ENCODE results near the gene DIPK1B.
"Not testable (repeated sequence)": the region's sequence is repeated elsewhere in the genome, so short reads cannot be mapped to it uniquely, and the experiment has no call there.

DIPK1B gene

DNA sequence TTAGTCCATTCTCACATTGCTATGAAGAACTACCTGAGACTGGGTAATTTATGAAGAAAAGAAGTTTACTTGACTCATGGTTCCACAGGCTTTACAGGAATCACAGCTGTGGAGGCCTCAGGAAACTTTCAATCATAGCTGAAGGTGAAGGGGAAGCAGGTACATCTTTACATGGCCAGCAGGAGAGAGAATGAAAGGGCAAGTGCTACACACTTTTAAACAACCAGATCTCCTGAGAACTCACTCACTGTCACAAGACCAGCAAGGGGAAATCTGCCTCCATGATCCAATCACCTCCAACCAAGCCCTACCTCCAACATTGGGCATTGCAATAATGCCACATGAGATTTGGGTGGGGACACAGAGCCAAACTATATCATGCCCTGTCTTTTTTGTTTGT is 39.4 kb downstream of the DIPK1B start:
- Histone ChIP-seq H3K36me3 (ENCODE audit: control insufficient read depth in 2 of 2, insufficient read depth in 2 of 2, low read length in 2 of 2) (no peaks in the 10 kb centered on the region), H3K9ac (ENCODE audit: low read length in 2 of 2) (no peak overlapping the region), H3K4me3 (ENCODE audit: low read length in 2 of 2) (no peak overlapping the region), H3K4me1 (ENCODE audit: control insufficient read depth, insufficient read depth, low read length) (no peaks in the 10 kb centered on the region), H3K27me3 (ENCODE audit: control insufficient read depth in 1 of 2, insufficient read depth in 2 of 2, low read length in 2 of 2) (peaks cover 0 to 9% of the 10 kb centered on the region in 2 donors), H3K27ac (ENCODE audit: low read length) (no peak overlapping the region), H3K9me3 (ENCODE audit: control insufficient read depth in 2 of 2, low read length in 2 of 2) (peaks cover 0 to 5% of the 10 kb centered on the region in 2 donors)

DNA sequence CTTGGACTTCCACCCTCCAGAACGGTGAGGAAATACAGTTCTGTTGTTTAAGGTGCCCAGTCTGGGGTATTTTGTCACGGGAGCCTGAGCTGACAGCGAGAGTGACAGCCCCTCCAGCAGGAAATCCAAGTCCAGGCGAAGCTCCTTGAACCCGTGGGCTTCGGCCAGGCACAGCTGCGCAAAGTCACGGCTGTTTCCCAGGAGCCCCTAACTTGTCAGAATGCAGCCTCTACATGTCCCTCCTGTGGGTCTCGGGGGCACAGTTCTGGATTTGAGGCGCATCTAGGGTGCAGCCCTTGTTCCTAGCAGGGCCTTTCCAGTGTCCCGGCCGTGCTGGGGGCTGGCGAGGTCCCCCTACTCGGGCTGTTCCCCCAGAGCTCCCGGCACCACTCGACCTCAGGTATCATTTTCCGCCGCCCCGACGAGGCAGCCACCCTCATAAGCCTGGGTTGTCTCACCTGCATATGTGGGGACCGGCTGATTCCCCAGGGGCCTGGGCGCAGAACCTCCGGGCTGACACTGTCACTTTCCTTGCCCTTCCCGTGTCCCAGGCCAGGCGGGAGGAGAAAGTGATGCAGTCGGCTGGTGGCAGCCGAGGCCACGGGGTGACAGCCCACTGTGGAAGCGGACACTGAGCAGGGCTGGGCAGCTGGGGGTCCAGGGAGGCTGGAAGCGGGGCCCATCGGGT is 41.1 kb downstream of the DIPK1B start:
- no peaks in the 10 kb centered on the region for H3K4me1 ChIP-seq (ENCODE audit: control insufficient read depth, insufficient read depth, low read length)

DNA sequence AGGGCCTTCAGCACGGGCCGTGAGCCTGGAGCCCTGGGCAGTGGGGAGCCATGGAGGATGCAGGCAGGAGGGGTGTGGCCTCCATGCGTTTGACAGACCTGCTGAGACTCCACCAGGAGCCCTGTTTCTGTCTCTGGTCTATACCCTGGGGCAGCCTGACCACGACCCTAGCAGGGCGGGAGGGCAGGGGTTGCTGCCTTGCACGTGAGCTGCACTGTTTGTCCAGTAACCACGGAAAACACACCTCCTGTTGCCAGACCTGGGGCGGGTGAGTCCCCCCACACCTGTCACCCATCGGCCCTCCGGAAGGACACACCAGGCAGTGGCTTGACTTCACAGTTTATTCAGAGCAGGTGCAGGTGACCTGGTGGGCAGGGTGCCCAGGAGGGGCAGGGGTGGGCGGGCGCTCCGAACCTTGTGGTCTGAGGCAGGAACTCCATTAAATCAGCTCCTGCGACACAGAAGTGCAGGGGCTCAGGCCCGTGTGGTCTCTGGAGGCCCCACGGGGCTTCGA is 41.7 kb downstream of the DIPK1B start:
- Histone ChIP-seq H3K4me3 (ENCODE audit: low read length in 2 of 2) (no peak overlapping the region), H3K9me3 (ENCODE audit: control insufficient read depth in 2 of 2, low read length in 2 of 2) (peaks cover 0 to 5% of the 10 kb centered on the region in 2 donors), H3K27me3 (ENCODE audit: control insufficient read depth in 1 of 2, insufficient read depth in 2 of 2, low read length in 2 of 2) (peaks cover 0 to 6% of the 10 kb centered on the region in 2 donors), H3K27ac (ENCODE audit: low read length) (no peak overlapping the region), H3K9ac (ENCODE audit: low read length in 2 of 2) (no peak overlapping the region), H3K4me1 (ENCODE audit: control insufficient read depth, insufficient read depth, low read length) (no peaks in the 10 kb centered on the region), H3K36me3 (ENCODE audit: control insufficient read depth in 2 of 2, insufficient read depth in 2 of 2, low read length in 2 of 2) (no peaks in the 10 kb centered on the region)

More for the DNA sequence above, 41.1 kb downstream of the DIPK1B start:
- Histone ChIP-seq H3K36me3 (ENCODE audit: control insufficient read depth in 2 of 2, insufficient read depth in 2 of 2, low read length in 2 of 2) (no peaks in the 10 kb centered on the region), H3K9me3 (ENCODE audit: control insufficient read depth in 2 of 2, low read length in 2 of 2) (peaks cover 0 to 5% of the 10 kb centered on the region in 2 donors), H3K4me3 (ENCODE audit: low read length in 2 of 2) (no peak overlapping the region), H3K27ac (ENCODE audit: low read length) (no peak overlapping the region), H3K9ac (ENCODE audit: low read length in 2 of 2) (no peak overlapping the region), H3K27me3 (ENCODE audit: control insufficient read depth in 1 of 2, insufficient read depth in 2 of 2, low read length in 2 of 2) (peaks cover 0 to 7% of the 10 kb centered on the region in 2 donors)

DNA sequence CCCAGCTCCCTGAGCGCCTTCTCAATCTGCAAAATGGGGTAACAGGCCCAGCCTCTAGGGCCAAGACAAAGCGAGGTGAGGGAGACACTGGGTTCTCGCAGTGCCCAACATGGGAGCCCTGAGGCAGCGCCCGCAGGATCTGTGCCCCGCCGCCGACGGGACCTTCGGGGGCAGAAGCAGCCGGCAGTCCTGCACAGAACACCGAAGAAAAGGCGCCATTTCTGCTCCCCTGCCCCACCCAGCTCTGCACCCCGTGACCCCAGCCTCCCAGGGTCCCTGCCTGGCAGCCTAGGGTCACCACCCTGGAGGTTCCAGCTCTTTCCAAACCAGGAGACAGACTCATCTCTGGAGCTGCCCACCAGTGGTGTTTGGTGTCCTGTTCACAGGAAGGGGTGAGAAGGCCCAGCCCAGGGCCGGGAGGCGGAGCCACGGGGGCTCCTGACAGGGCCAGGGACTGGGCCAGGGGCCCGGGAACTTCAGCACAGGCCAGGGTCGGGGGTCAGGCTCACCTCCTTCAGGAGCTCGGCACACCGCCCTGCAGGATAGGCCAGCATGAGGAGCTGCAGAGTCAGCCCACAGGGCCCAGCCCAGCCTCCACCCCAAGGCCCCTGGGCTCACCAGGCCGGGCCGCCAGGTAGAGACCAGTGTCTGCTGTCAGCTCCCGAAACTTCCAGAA is 42.4 kb downstream of the DIPK1B start:
- Histone ChIP-seq H3K4me3 (ENCODE audit: low read length in 2 of 2) (no peak overlapping the region), H3K4me1 (ENCODE audit: control insufficient read depth, insufficient read depth, low read length) (no peaks in the 10 kb centered on the region), H3K9ac (ENCODE audit: low read length in 2 of 2) (no peak overlapping the region), H3K27me3 (ENCODE audit: control insufficient read depth in 1 of 2, insufficient read depth in 2 of 2, low read length in 2 of 2) (peaks cover 0 to 6% of the 10 kb centered on the region in 2 donors), H3K27ac (ENCODE audit: low read length) (no peak overlapping the region), H3K9me3 (ENCODE audit: control insufficient read depth in 2 of 2, low read length in 2 of 2) (peaks cover 0 to 5% of the 10 kb centered on the region in 2 donors), H3K36me3 (ENCODE audit: control insufficient read depth in 2 of 2, insufficient read depth in 2 of 2, low read length in 2 of 2) (no peaks in the 10 kb centered on the region)

DNA sequence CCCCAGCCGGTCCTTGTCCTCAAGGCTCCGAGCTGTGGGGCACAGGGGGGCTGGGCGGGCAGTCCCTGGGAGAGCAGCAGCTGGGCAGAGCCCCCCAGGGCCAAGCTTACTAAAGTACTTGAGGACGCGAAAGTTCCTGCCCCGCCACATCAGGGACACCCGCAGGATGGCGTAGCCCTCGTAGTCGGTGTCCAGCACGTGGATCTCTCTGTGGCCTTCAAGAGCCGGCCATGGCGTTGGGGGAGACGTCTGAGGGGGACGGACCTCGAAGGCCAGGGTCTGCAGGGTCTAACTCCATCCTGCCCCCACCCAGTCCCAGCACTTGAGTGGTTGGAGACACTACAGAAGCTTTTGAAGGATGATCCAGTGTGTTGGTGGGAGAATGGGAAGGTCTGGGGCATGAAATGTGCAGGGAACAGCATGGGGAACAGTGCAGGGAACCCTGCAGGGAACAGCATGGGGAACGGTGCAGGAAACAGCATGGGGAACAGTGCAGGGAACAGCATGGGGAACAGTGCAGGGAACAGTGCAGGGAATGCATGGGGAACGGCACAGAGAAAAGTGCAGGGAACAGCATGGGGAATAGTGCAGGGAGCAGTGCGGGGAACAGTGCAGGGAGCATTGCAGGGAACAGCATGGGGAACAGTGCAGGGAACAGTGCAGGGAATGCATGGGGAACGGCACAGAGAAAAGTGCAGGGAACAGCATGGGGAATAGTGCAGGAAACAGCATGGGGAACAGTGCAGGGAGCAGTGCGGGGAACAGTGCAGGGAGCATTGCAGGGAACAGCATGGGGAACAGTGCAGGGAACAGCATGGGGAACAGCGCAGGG is 43.1 kb downstream of the DIPK1B start:
- not testable (repeated sequence) for H3K9ac ChIP-seq (ENCODE audit: low read length in 2 of 2); H3K27ac ChIP-seq (ENCODE audit: low read length); H3K4me1 ChIP-seq (ENCODE audit: control insufficient read depth, insufficient read depth, low read length); H3K36me3 ChIP-seq (ENCODE audit: control insufficient read depth in 2 of 2, insufficient read depth in 2 of 2, low read length in 2 of 2); H3K4me3 ChIP-seq (ENCODE audit: low read length in 2 of 2); H3K9me3 ChIP-seq (ENCODE audit: control insufficient read depth in 2 of 2, low read length in 2 of 2)
- peaks cover 0 to 10% of the 10 kb centered on the region in 2 donors for H3K27me3 ChIP-seq (ENCODE audit: control insufficient read depth in 1 of 2, insufficient read depth in 2 of 2, low read length in 2 of 2)

DNA sequence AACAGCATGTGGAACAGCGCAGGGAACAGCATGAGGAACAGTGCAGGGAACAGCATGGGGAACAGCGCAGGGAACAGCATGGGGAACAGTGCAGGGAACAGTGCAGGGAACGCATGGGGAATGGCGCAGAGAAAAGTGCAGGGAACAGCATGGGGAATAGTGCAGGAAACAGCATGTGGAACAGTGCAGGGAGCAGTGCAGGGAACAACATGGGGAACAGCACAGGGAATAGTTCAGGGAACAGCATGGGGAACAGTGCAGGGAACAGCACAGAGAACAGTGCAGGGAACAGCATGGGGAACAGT is 43.7 kb downstream of the DIPK1B start:
- Histone ChIP-seq H3K4me1 (ENCODE audit: control insufficient read depth, insufficient read depth, low read length) (peaks cover 3% of the 10 kb centered on the region), H3K4me3 (ENCODE audit: low read length in 2 of 2) (no peak overlapping the region), H3K36me3 (ENCODE audit: control insufficient read depth in 2 of 2, insufficient read depth in 2 of 2, low read length in 2 of 2) (no peaks in the 10 kb centered on the region), H3K27ac (ENCODE audit: low read length) (no peak overlapping the region), H3K27me3 (ENCODE audit: control insufficient read depth in 1 of 2, insufficient read depth in 2 of 2, low read length in 2 of 2) (peaks cover 0 to 10% of the 10 kb centered on the region in 2 donors), H3K9me3 (ENCODE audit: control insufficient read depth in 2 of 2, low read length in 2 of 2) (peaks cover 0 to 5% of the 10 kb centered on the region in 2 donors), H3K9ac (ENCODE audit: low read length in 2 of 2) (no peak overlapping the region)

DNA sequence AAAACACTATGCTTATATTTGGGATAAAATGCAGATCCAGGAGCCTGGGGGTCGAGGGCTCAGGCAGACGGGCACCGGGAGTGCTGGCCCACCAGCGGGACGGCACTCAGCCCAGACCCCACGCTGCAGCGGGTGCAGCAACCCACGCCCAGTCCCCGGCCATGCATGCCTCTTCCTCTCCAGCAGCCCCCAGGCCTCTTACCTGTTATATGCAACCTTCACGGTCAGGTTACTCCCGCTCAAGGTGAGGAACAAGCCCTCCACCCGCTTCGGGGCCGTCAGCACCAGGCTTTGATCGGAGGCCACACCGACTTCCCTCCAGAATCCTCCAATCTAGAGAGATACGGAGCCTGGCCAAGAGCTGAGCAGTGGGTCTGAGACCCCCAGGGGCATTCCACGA is 44.5 kb downstream of the DIPK1B start:
- Histone ChIP-seq H3K27me3 (ENCODE audit: control insufficient read depth in 1 of 2, insufficient read depth in 2 of 2, low read length in 2 of 2) (peaks cover 3 to 10% of the 10 kb centered on the region in 2 donors), H3K4me1 (ENCODE audit: control insufficient read depth, insufficient read depth, low read length) (peaks cover 3% of the 10 kb centered on the region), H3K9ac (ENCODE audit: low read length in 2 of 2) (no peak overlapping the region), H3K9me3 (ENCODE audit: control insufficient read depth in 2 of 2, low read length in 2 of 2) (peaks cover 0 to 5% of the 10 kb centered on the region in 2 donors), H3K27ac (ENCODE audit: low read length) (no peak overlapping the region), H3K4me3 (ENCODE audit: low read length in 2 of 2) (no peak overlapping the region), H3K36me3 (ENCODE audit: control insufficient read depth in 2 of 2, insufficient read depth in 2 of 2, low read length in 2 of 2) (no peaks in the 10 kb centered on the region)

DNA sequence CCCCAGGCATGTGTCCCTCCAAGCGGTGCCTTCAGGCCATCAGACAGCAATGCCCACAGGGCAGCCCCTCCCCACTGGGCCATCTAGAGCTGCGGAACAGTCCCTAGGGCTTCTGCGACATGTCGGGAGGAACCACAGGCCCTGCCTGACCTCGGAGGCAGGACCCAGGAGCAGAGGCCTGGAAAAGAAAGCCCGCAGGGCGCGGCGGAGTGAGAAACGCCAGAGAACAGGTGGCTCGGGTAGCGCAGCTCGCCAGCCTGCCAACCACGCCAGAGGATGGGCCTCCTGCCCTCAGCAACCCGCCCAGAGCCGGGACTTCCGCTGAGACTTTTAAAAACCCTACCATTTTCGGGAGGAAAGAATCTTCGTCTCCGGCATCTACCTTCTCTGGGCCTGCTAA is 45.0 kb downstream of the DIPK1B start:
- H3K27ac ChIP-seq (ENCODE audit: low read length): no peak overlapping the region
- H3K9ac ChIP-seq (ENCODE audit: low read length in 2 of 2): no peak overlapping the region
- H3K9me3 ChIP-seq (ENCODE audit: control insufficient read depth in 2 of 2, low read length in 2 of 2): peaks cover 0 to 5% of the 10 kb centered on the region in 2 donors
- H3K27me3 ChIP-seq (ENCODE audit: control insufficient read depth in 1 of 2, insufficient read depth in 2 of 2, low read length in 2 of 2): peaks cover 3 to 13% of the 10 kb centered on the region in 2 donors
- H3K36me3 ChIP-seq (ENCODE audit: control insufficient read depth in 2 of 2, insufficient read depth in 2 of 2, low read length in 2 of 2): no peaks in the 10 kb centered on the region
- no peak overlapping the region for H3K4me3 ChIP-seq (ENCODE audit: low read length in 2 of 2)
- peaks cover 3% of the 10 kb centered on the region for H3K4me1 ChIP-seq (ENCODE audit: control insufficient read depth, insufficient read depth, low read length)

DNA sequence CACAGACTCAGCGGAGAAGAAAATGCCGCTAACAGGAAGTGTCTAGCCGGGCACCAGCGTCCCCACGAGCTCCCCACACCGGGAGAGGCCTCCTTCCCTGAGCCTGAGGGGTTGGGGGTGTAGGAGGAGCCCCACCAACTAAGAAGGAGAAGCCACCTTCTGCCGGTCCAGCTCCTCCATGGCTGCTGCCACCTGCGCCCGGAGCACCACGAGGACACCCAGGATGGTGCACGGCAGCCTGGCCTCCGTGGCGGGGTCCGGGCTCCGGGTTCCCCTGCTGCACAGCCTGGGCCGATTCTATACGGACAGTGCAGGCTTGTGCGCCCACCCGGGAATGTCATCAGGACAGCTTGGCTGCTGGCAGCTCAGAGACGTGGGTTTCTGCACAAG is 45.4 kb downstream of the DIPK1B start:
- Histone ChIP-seq H3K27me3 (ENCODE audit: control insufficient read depth in 1 of 2, insufficient read depth in 2 of 2, low read length in 2 of 2) (peaks cover 3 to 13% of the 10 kb centered on the region in 2 donors), H3K4me3 (ENCODE audit: low read length in 2 of 2) (no peak overlapping the region), H3K9ac (ENCODE audit: low read length in 2 of 2) (no peak overlapping the region), H3K36me3 (ENCODE audit: control insufficient read depth in 2 of 2, insufficient read depth in 2 of 2, low read length in 2 of 2) (no peaks in the 10 kb centered on the region), H3K27ac (ENCODE audit: low read length) (no peak overlapping the region), H3K9me3 (ENCODE audit: control insufficient read depth in 2 of 2, low read length in 2 of 2) (peaks cover 0 to 5% of the 10 kb centered on the region in 2 donors), H3K4me1 (ENCODE audit: control insufficient read depth, insufficient read depth, low read length) (peaks cover 3% of the 10 kb centered on the region)

DNA sequence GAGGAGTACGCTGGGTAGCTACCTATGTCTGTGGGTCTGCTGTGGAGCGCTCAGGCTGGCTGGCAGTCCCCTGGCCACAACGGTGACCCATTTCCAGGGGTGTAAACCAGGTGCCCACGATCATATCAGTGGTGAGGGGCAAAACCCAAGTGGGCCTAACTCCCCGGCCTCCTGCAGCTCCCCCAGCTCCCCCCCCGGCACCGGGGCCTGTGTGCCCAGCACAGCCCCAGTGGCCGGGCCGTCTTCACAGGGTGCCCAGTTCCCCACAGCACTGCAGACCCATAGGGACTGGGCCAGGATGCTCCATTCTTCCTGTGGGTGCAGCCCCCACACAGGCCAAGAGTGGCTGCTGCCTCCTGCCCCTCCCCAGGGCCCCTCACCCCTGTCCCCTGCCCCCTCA is 46.6 kb downstream of the DIPK1B start:
- Histone ChIP-seq H3K36me3 (ENCODE audit: control insufficient read depth in 2 of 2, insufficient read depth in 2 of 2, low read length in 2 of 2) (no peaks in the 10 kb centered on the region), H3K9ac (ENCODE audit: low read length in 2 of 2) (no peak overlapping the region), H3K27me3 (ENCODE audit: control insufficient read depth in 1 of 2, insufficient read depth in 2 of 2, low read length in 2 of 2) (peaks cover 11 to 18% of the 10 kb centered on the region in 2 donors), H3K4me1 (ENCODE audit: control insufficient read depth, insufficient read depth, low read length) (peaks cover 7% of the 10 kb centered on the region), H3K9me3 (ENCODE audit: control insufficient read depth in 2 of 2, low read length in 2 of 2) (peaks cover 0 to 5% of the 10 kb centered on the region in 2 donors), H3K27ac (ENCODE audit: low read length) (no peak overlapping the region), H3K4me3 (ENCODE audit: low read length in 2 of 2) (no peak overlapping the region)
